HG02642 (cell line): ENCODE data around the gene BLTP3B.
"Not testable (repeated sequence)": the region's sequence is repeated elsewhere in the genome, so short reads cannot be mapped to it uniquely, and the experiment has no call there.

ENCODE experiments used
- ATAC-seq: cut with Tn5 transposase; IDR thresholded peaks from one replicate; pipeline ENCODE4 v1.9.1; 2021; ENCODE audit warnings: mild to moderate bottlenecking; ENCODE audit not compliant: unreplicated experiment, poor library complexity

Gene BLTP3B

GRCh38 chr12:100142851-100143559 is at the start of gene BLTP3B:
Gene BLTP3B, minus strand, starts transcription at chr12:100142874. Its CDS starts 239 bp downstream, at chr12:100142635.
- ATAC-seq = peak; percentile 82

GRCh38 chr12:100189636-100190394 is 47.1 kb upstream of the BLTP3B start:
- no peak for ATAC-seq

- ATAC-seq = not testable (repeated sequence)
These were observed 46.4 kb upstream of the BLTP3B start for GRCh38 chr12:100188888-100189635.

- ATAC-seq = no peak
These were observed 45.3 kb upstream of the BLTP3B start for GRCh38 chr12:100187857-100188519.

- no peak for ATAC-seq
These were observed 44.4 kb upstream of the BLTP3B start for GRCh38 chr12:100187068-100187467.

- no peak for ATAC-seq
These were observed 43.4 kb upstream of the BLTP3B start for GRCh38 chr12:100186071-100186470.

GRCh38 chr12:100185361-100185894 is 42.8 kb upstream of the BLTP3B start:
- ATAC-seq = peak; percentile 89

- no peak for ATAC-seq
These were observed 42.0 kb upstream of the BLTP3B start for GRCh38 chr12:100184549-100185145.

- no peak for ATAC-seq
These were observed 36.6 kb upstream of the BLTP3B start for GRCh38 chr12:100179252-100179651.

GRCh38 chr12:100176493-100176892 is 33.8 kb upstream of the BLTP3B start:
- not testable (repeated sequence) for ATAC-seq

- ATAC-seq = no peak
These were observed 31.8 kb upstream of the BLTP3B start for GRCh38 chr12:100174495-100174894.

GRCh38 chr12:100173111-100173510 is 30.4 kb upstream of the BLTP3B start:
- ATAC-seq = no peak

- ATAC-seq = no peak
These were observed 28.6 kb upstream of the BLTP3B start for GRCh38 chr12:100171248-100171647.

GRCh38 chr12:100170313-100170858 is 27.7 kb upstream of the BLTP3B start:
- ATAC-seq = no peak

- ATAC-seq = no peak
These were observed 26.7 kb upstream of the BLTP3B start for GRCh38 chr12:100169345-100169744.

GRCh38 chr12:100168562-100168961 is 25.9 kb upstream of the BLTP3B start:
- no peak for ATAC-seq

GRCh38 chr12:100166232-100166631 is 23.6 kb upstream of the BLTP3B start:
- no peak for ATAC-seq

GRCh38 chr12:100165356-100165755 is 22.7 kb upstream of the BLTP3B start:
- no peak for ATAC-seq

GRCh38 chr12:100164153-100164704 is 21.6 kb upstream of the BLTP3B start:
- ATAC-seq = peak; percentile 24
